KMS-11 (cell line): ENCODE results near the gene OR10R2.
A peak's percentile ranks its signal among the peaks of the same experiment; 100 is the strongest.

ENCODE experiments used
- H2AFZ ChIP-seq: fragments of 200-600 bp; sonication (generic); 2 replicates; pipeline ENCODE4 v1.6.1; 2016; ENCODE audit warnings: antibody characterized with exemption, mixed run types, low read depth
- H3K27ac ChIP-seq: fragments of 200-600 bp; sonication (generic); 2 replicates; pipeline ENCODE4 v1.6.1; 2016; ENCODE audit warnings: mild to moderate bottlenecking, mixed run types
- H3K27me3 ChIP-seq: fragments of 200-600 bp; sonication (generic); 2 replicates; pipeline ENCODE4 v1.6.1; 2017; ENCODE audit warnings: mild to moderate bottlenecking, low read depth, mixed run types, moderate library complexity; ENCODE audit not compliant: insufficient read depth
- H3K36me3 ChIP-seq: fragments of 200-600 bp; sonication (generic); 2 replicates; pipeline ENCODE4 v1.6.1; 2017; ENCODE audit warnings: mild to moderate bottlenecking, mixed run types; ENCODE audit not compliant: insufficient read depth
- H3K4me1 ChIP-seq: fragments of 200-600 bp; sonication (generic); 2 replicates; pipeline ENCODE4 v1.6.1; 2016; ENCODE audit warnings: mild to moderate bottlenecking, low read depth, mixed run types; ENCODE audit not compliant: poor library complexity, severe bottlenecking
- H3K4me2 ChIP-seq: fragments of 200-600 bp; sonication (generic); 2 replicates; pipeline ENCODE4 v1.7.0; 2016; ENCODE audit warnings: mild to moderate bottlenecking, mixed run types
- H3K4me3 ChIP-seq: fragments of 200-600 bp; sonication (generic); IDR thresholded peaks from 2 replicates; pipeline ENCODE4 v1.6.1; 2017; ENCODE audit warnings: low read depth, low read length, mixed read lengths; ENCODE audit not compliant: insufficient read depth
- H3K79me2 ChIP-seq: fragments of 200-600 bp; sonication (generic); 2 replicates; pipeline ENCODE4 v1.6.1; 2016; ENCODE audit warnings: low read depth, mixed run types; ENCODE audit not compliant: insufficient read depth
- H3K9ac ChIP-seq: fragments of 200-600 bp; sonication (generic); 2 replicates; pipeline ENCODE4 v1.6.1; 2016; ENCODE audit warnings: mild to moderate bottlenecking, mixed run types
- H4K20me1 ChIP-seq: fragments of 200-600 bp; sonication (generic); 2 replicates; pipeline ENCODE4 v1.6.1; 2016; ENCODE audit warnings: mild to moderate bottlenecking, mixed run types; ENCODE audit not compliant: insufficient read depth
- TF ChIP-seq, protein P1 (sequence below): fragments of 200-600 bp; sonication (generic); conservative IDR thresholded peaks from 2 replicates; pipeline ENCODE4 v1.6.1; 2017; ENCODE audit warnings: low read depth, mild to moderate bottlenecking, antibody characterized with exemption, low read length, moderate library complexity, mixed read lengths

Gene OR10R2

DNA sequence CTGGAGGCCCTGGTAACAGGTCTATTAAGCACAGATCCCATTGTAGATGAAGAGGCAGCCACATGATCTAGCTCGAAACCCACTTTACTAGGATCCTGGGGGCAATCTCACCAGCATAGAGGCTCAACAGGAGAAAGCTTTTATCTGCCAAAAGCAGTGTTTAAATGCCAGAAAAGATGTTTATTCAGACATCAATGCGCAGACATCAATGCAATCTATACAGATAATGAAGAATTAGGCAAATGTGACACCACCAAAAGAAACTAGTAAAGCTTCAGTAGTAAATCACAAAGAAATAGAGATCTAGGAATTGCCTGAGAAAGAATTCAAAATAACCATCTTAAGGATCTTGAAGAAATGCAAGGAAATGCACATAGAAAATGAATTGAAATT, 49.6 kb downstream of the OR10R2 start:
- H3K9ac ChIP-seq = no peak overlapping the region
- H4K20me1 ChIP-seq = no peaks in the 10 kb centered on the region
- H2AFZ ChIP-seq = no peak overlapping the region
- H3K4me3 ChIP-seq = no peak overlapping the region
- H3K27ac ChIP-seq = no peak overlapping the region
- no peak overlapping the region for H3K4me2 ChIP-seq
- H3K4me1 ChIP-seq = no peaks in the 10 kb centered on the region
- TF ChIP-seq, protein P1, sequence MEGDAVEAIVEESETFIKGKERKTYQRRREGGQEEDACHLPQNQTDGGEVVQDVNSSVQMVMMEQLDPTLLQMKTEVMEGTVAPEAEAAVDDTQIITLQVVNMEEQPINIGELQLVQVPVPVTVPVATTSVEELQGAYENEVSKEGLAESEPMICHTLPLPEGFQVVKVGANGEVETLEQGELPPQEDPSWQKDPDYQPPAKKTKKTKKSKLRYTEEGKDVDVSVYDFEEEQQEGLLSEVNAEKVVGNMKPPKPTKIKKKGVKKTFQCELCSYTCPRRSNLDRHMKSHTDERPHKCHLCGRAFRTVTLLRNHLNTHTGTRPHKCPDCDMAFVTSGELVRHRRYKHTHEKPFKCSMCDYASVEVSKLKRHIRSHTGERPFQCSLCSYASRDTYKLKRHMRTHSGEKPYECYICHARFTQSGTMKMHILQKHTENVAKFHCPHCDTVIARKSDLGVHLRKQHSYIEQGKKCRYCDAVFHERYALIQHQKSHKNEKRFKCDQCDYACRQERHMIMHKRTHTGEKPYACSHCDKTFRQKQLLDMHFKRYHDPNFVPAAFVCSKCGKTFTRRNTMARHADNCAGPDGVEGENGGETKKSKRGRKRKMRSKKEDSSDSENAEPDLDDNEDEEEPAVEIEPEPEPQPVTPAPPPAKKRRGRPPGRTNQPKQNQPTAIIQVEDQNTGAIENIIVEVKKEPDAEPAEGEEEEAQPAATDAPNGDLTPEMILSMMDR = no peak
- no peaks in the 10 kb centered on the region for H3K79me2 ChIP-seq
- no peaks in the 10 kb centered on the region for H3K27me3 ChIP-seq
- H3K36me3 ChIP-seq = no peaks in the 10 kb centered on the region

DNA sequence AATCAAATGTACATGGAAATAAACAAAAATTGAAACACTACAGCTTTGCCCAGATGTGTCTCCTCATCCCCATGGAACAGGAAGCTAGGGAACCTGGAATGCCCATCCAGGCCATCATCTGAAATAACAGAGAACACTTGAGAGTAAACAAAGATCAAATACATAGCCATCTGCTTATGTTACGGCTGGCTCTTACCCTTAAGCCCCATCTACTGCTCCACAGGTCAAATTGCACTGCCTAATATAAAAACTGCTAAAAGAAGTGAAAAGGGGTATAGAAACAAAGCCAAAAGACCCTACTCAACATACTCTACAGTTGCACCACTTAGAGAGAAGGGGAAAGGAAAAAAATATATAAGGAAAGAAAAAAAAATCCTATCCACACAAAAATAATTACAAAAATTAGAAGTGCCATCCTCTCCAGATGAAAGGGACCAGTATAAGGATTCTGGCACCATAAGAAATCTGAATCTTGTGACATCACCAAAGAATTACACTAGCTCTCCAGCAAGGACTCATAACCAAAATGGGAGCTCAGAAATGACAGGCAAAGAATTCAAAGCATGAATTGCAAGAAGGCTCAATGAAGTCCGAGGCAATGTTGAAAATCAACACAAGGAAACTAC, 55.3 kb downstream of the OR10R2 start:
- Histone ChIP-seq H2AFZ (no peak overlapping the region), H4K20me1 (no peaks in the 10 kb centered on the region), H3K9ac (no peak overlapping the region), H3K27ac (no peak overlapping the region), H3K4me2 (no peak overlapping the region), H3K4me3 (no peak overlapping the region), H3K4me1 (no peaks in the 10 kb centered on the region), H3K36me3 (no peaks in the 10 kb centered on the region), H3K79me2 (no peaks in the 10 kb centered on the region), H3K27me3 (no peaks in the 10 kb centered on the region)
- TF ChIP-seq, protein P1 = peak; percentile 99
